Measurements from ENCODE around the gene REST. TPM values are rescaled to one million over a fixed set of nuclear protein-coding genes. Genes with fewer than 3 reads are reported as not detected.
"Not testable (repeated sequence)": the region's sequence is repeated elsewhere in the genome, so short reads cannot be mapped to it uniquely, and the experiment has no call there.

Gene REST
- total RNA-seq: 25.0 TPM
- long read RNA-seq, full-length matches to known transcripts: 6 of 14 reads
- long read RNA-seq, partial matches to known transcripts: 0 of 14 reads
- long read RNA-seq, other reads (novel, unspliced or antisense): 8 of 14 reads

GRCh38 chr4:56907489-56908205 lies at the start of gene REST:
REST (plus strand) TSS chr4:56907900; CDS start chr4:56910639, 2,739 bp downstream.
- ATAC-seq (peak; percentile 83), DNase-seq (ENCODE audit: missing footprints) (peak; percentile 91)
- intact Hi-C loops (cut with DNase I): loop anchor here (1.0 to 10.0 kb wide), 3 partner anchors 70 to 473 kb away; partner anchors contain the start of genes NOA1, PAICS and PPAT

DNA sequence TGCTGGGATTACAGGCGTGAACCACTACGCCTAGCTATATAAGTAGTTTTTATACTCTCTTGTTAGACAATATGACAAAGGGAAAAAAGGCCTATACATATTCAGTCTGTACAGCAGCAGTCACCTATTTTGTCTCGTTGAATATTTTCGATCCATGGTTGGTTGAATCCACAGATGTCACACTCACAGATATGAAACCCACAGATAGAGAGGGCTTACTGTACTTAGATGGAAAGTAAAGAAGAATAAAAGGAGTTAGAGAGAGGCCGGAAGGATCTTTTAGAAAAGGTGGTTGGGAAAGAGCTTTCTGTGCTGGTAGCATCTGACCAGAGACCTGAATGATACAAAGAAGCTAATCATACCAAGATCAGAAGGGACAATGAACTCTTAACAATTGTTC lies 47.9 kb upstream of the REST start:
- DNase-seq (ENCODE audit: missing footprints) (no peak), ATAC-seq (no peak)
- intact Hi-C loops (cut with DNase I): no loop called here

DNA sequence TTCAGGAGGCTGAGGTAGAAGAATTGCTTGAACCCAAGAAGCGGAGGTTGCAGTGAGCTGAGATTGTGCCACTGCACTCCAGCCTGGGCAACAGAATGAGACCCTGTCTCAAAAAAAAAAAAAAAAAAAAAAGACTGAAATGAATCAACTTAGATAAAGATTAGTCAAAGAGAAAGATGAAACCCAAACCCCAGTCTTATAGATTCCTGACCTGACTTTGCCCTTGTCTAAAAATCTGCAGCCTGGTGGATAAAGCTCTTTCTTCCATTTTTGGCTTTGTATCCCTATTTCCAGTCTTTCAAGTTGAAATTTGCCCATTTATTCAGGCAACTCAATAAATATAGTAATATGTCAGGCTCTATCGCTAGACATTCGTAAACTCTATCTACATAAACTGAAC lies 46.9 kb upstream of the REST start:
- ATAC-seq (no peak), DNase-seq (ENCODE audit: missing footprints) (no peak)
- intact Hi-C loops (cut with DNase I): no loop called here

DNA sequence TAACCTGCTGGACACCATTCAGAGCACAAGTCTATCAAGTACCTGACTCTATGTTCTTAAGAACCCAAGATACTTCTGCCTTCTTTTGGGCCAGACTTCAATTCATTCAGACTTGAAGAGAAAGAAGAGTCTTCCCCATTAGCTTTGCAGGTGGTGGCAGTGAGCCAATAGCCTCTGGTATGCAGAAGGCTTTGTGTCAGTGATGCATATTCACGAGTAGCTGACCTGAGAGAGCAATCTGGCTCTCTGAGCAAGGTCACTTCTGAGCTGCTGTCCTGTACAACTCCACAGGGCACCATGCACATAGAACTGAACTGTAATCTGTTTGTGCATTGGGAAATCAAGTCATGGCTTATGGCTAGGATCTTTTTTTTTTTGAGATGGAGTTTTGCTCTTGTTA lies 46.3 kb upstream of the REST start:
- DNase-seq (ENCODE audit: missing footprints) (no peak), ATAC-seq (no peak)
- intact Hi-C loops (cut with DNase I): no loop called here

- no peak for ATAC-seq
- intact Hi-C loops (cut with DNase I): no loop called here
- DNase-seq (ENCODE audit: missing footprints): no peak
These were observed 44.1 kb upstream of the REST start for GRCh38 chr4:56863441-56864139.

- intact Hi-C loops (cut with DNase I): no loop called here
- DNase-seq (ENCODE audit: missing footprints) (no peak), ATAC-seq (no peak)
These were observed 36.8 kb upstream of the REST start for GRCh38 chr4:56870946-56871345.

DNA sequence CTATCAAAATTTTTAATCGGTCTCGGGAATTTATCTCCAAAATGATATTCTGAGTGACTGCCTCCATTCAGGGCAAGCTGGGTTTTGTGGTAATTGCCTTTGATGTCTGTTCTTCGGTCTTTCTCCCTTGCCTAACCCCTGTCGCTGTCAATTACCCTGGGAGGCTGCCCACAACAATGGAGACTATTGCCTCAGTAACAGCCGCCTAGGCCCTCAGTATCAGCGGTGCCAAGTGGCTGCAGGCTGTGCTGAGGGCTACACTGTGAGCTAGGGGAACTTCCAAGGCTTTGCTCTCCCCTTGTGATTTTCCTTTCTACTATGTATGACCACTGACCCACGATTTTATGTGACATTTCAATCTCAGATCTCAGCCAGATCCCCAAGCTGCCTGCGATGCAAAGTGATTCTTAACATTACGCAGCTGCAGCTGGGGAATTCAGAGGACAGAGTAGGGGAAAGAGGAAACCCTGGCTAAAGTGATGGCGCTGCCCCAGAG lies 36.3 kb upstream of the REST start:
- intact Hi-C loops (cut with DNase I): no loop called here
- no peak for ATAC-seq
- DNase-seq (ENCODE audit: missing footprints): peak; percentile 52

DNA sequence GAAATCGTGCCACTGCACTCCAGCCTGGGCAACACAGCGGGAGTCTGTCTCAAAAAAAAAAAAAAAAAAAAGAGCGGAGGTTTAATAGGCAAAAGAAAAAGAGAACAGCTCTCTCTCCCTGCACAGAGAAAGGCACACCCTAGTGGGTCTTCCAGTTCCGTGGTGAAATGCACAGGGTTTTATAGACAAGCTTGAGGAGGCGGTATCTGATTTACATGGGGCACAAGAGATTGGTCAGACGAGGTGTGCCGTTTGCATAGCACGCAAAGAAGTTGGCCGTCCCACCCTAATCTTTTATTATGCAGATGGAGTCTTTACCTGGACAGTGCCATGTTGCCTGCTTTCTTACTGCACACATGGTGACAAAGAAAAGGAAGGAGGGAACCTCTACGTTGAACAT lies 33.5 kb upstream of the REST start:
- intact Hi-C loops (cut with DNase I): no loop called here
- ATAC-seq (no peak), DNase-seq (ENCODE audit: missing footprints) (no peak)

GRCh38 chr4:56874923-56875322 lies 32.8 kb upstream of the REST start:
- ATAC-seq (no peak), DNase-seq (ENCODE audit: missing footprints) (no peak)
- intact Hi-C loops (cut with DNase I): no loop called here

GRCh38 chr4:56876264-56876663 lies 31.4 kb upstream of the REST start:
- DNase-seq (ENCODE audit: missing footprints) (no peak), ATAC-seq (no peak)
- intact Hi-C loops (cut with DNase I): no loop called here

DNA sequence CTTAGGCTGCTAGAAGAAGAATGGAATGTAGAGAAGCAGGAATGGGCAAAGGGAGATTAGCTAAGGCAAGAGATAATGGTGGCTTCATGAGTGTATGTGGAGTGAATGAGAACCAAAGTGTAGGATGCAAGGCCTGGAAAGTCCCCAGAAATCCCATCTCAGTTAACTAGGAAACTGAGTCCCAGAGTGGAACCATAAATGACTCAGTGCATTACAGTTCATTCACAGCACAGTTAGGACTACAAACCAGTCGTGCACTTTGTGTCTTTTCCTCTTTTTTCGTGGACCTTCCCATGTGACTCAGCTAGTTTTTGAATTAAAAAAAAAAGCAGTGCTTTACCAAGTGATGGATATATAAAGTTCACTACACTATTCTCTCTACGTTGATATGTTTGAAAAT lies 27.7 kb upstream of the REST start:
- DNase-seq (ENCODE audit: missing footprints) (no peak), ATAC-seq (no peak)
- intact Hi-C loops (cut with DNase I): no loop called here

DNA sequence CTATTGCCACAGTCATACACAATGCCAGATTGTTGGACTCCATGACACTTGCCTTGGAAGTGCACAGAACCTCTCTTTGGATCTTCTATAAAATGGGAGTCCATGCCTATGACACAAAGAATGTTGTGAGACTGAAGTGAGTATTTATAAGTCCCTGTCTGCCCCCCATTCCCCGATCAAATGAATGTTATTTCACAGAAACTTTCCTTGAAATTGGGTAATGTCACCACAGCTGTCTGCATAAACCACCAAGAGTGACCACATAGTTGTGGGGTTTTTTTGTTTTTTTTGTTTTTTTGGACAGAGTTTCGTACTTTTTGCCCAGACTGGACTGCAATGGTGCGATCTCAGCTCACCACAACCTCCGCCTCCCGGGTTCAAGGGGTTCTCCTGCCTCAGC lies 27.1 kb upstream of the REST start:
- intact Hi-C loops (cut with DNase I): no loop called here
- no peak for DNase-seq (ENCODE audit: missing footprints)
- ATAC-seq: no peak

- DNase-seq (ENCODE audit: missing footprints); ATAC-seq; intact Hi-C loops (cut with DNase I): not testable (repeated sequence)
These were observed 23.2 kb upstream of the REST start for GRCh38 chr4:56884511-56884910.

GRCh38 chr4:56892691-56893090 lies 15.0 kb upstream of the REST start:
- intact Hi-C loops (cut with DNase I): no loop called here
- ATAC-seq (no peak), DNase-seq (ENCODE audit: missing footprints) (no peak)

DNA sequence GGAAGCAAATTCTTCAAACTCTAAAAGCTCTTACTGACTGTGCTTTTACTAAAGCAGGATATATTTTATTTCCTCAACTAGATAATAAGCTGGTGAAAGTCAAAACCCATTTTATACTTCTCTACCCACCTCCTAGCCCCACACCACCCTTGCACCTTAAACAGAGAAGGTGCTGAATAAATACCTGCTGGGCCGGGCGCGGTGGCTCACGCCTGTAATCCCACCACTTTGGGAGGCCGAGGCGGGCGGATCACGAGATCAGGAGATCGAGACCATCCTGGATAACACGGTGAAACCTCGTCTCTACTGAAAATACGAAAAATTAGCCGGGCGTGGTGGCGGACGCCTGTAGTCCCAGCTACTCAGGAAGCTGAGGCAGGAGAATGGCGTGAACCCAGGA lies 9.9 kb upstream of the REST start:
- intact Hi-C loops (cut with DNase I); ATAC-seq: not testable (repeated sequence)

DNA sequence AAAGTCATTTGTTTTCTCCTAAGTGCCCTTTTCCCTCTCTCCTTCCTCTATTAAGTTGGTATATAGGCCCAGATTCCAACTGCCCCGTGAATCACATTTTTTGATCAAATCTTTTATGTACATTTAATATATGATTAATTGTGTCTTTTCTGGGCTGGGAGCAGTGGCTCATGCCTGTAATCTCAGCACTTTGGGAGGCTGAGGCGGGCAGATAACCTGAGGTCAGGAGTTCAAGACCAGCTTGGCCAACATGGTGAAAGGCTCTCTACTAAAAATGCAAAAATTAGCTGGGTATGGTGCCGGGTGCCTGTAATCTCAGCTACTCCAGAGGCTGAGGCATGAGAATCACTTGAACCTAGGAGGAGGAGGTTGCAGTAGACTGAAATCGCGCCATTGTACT lies 7.5 kb upstream of the REST start:
- intact Hi-C loops (cut with DNase I): loop anchor here (10.0 kb wide), 1 partner anchor 465 kb away; the partner anchor contains the start of genes PAICS and PPAT
- DNase-seq (ENCODE audit: missing footprints); ATAC-seq: not testable (repeated sequence)

More for the DNA sequence above, 9.9 kb upstream of the REST start:
- DNase-seq (ENCODE audit: missing footprints): not testable (repeated sequence)

- DNase-seq (ENCODE audit: missing footprints): no peak
- no peak for ATAC-seq
- intact Hi-C loops (cut with DNase I): loop anchor here (10.0 kb wide), 1 partner anchor 468 kb away; the partner anchor contains the start of genes PAICS and PPAT
These were observed 5.0 kb upstream of the REST start for GRCh38 chr4:56902703-56903102.

DNA sequence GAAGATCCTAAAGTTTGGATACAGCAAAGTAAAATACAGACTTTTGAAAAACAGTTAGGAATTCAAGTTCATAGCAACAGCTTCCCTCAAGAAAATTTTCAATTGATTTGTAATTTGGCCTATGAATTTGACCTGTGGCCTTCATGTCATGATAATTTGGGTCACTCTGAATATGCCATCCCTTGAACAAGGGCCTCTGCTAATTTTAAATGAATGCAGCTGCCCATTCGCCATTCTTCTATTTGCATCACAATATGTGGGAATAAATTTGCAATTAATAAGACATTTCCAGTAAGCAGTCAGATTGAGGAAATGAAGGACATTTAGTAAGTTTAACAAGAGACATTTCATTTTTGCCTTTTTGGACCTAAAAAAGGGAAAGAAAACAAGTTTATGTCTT lies 1.9 kb upstream of the REST start:
- DNase-seq (ENCODE audit: missing footprints): no peak
- intact Hi-C loops (cut with DNase I): loop anchor here (5.0 to 10.0 kb wide), 2 partner anchors 197 to 471 kb away; partner anchors contain the start of genes PAICS and PPAT
- no peak for ATAC-seq

All from Right ventricle myocardium inferior (tissue), 1 donor.